NT2/D1 (cell line): ENCODE data around the gene ZBTB16.

Experiments used
- DNase-seq: peaks from one replicate; pipeline ENCODE4 v3.0.0-alpha.2; 2011; ENCODE audit warnings: low read depth, low spot score
- H3K27me3 ChIP-seq: 2 replicates; pipeline ENCODE4 v1.6.0; 2011; ENCODE audit warnings: mild to moderate bottlenecking; ENCODE audit not compliant: insufficient read length, insufficient read depth
- H3K36me3 ChIP-seq: 2 replicates; pipeline ENCODE4 v1.6.1; 2011; ENCODE audit warnings: mild to moderate bottlenecking, low read length, mixed read lengths; ENCODE audit not compliant: insufficient read depth, insufficient read length
- H3K4me1 ChIP-seq: 2 replicates; pipeline ENCODE4 v1.5.1; 2011; ENCODE audit not compliant: insufficient read depth, insufficient read length
- H3K4me3 ChIP-seq: 2 replicates; pipeline ENCODE4 v1.5.1; 2011; ENCODE audit warnings: low read depth; ENCODE audit not compliant: insufficient read length
- H3K9ac ChIP-seq: 2 replicates; pipeline ENCODE4 v1.6.0; 2011; ENCODE audit warnings: low read depth; ENCODE audit not compliant: insufficient read length
- H3K9me3 ChIP-seq: 2 replicates; pipeline ENCODE4 v1.5.1; 2011; ENCODE audit warnings: mild to moderate bottlenecking, low read length; ENCODE audit not compliant: insufficient read depth
- SUZ12 ChIP-seq: IDR thresholded peaks from 2 replicates; pipeline ENCODE4 v1.6.1; 2011; ENCODE audit not compliant: insufficient read length, insufficient read depth; ENCODE audit errors: extremely low read depth
- YY1 ChIP-seq: IDR thresholded peaks from 2 replicates; pipeline ENCODE4 v1.6.1; 2011; ENCODE audit not compliant: insufficient read length, insufficient read depth
- ZNF274 ChIP-seq: IDR thresholded peaks from 2 replicates; pipeline ENCODE4 v1.6.1; 2011; ENCODE audit warnings: mild to moderate bottlenecking, low read depth, low read length

Gene ZBTB16

DNA sequence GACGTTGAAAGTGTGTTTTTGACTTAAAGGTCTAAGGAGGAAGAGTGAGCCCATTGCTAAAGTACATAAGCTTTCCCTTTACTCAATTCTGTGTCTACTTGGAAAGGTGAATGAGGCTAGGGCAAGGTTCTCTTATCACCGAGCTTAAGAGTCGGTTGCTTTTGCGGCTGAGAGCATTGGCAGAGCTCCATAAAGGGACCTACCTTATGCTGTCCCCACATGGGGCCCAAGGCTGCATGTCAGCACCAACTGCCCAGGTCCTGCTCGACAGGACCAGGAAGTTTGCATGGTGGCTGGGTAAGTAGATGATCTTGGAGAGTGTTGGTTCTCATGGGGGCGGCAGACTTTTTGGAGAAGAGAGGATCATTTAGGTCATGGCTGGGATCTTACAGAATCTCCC, 91.2 kb downstream of the ZBTB16 start:
- H3K4me3 ChIP-seq: no peak overlapping the region
- H3K27me3 ChIP-seq: no peaks in the 10 kb centered on the region
- no peaks in the 10 kb centered on the region for H3K36me3 ChIP-seq
- H3K9me3 ChIP-seq: no peaks in the 10 kb centered on the region
- H3K4me1 ChIP-seq: peaks cover 3% of the 10 kb centered on the region
- no peak for DNase-seq
- no peak overlapping the region for H3K9ac ChIP-seq
- no peak for TF ChIP-seq ZNF274
- TF ChIP-seq SUZ12: no peak
- no peak for TF ChIP-seq YY1

DNA sequence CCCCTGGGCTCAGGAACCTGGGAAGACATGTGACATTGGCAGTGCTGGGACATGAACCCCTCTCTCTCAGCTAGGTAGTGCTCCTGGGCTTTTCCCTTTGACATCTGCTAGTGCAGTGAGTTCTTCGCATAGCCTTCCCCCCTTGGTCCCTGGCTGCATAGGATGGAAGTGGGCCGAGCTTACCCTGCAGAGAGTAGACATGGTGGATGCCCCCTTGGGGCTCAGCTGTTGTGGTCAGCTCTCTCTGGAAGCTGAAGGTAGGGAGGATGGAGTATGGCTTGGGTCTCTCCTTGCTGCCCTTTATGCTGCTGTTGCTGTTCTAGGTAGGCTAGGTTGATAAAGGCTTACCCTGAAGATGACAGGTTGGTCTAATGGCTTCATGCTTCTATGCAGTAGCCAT, 92.1 kb downstream of the ZBTB16 start:
- DNase-seq: no peak
- TF ChIP-seq SUZ12: no peak
- TF ChIP-seq YY1: no peak
- H3K9ac ChIP-seq: no peak overlapping the region
- no peak overlapping the region for H3K4me3 ChIP-seq
- peaks cover 3% of the 10 kb centered on the region for H3K4me1 ChIP-seq
- H3K27me3 ChIP-seq: no peaks in the 10 kb centered on the region
- no peaks in the 10 kb centered on the region for H3K36me3 ChIP-seq
- no peaks in the 10 kb centered on the region for H3K9me3 ChIP-seq

DNA sequence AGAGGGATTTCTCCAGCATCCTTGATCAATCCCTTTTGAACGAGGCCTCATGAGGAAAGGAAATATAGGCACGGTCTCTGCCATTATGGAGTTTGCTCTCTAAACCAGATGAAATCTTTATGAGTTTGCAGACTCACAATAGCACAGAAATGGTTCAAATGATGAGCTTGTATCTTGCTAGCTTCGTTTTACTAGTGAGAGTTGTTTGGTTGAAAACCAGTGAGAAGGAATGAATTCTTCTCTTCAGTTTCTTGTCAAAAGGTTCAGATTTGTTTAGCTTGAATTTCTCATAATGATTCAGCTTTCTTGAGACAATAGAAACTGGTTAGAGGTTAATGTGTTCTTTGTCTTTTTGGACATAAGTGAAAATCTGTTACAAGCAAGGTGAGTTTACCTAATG, 92.7 kb downstream of the ZBTB16 start:
- TF ChIP-seq YY1 (no peak), ZNF274 (no peak), SUZ12 (no peak)

DNA sequence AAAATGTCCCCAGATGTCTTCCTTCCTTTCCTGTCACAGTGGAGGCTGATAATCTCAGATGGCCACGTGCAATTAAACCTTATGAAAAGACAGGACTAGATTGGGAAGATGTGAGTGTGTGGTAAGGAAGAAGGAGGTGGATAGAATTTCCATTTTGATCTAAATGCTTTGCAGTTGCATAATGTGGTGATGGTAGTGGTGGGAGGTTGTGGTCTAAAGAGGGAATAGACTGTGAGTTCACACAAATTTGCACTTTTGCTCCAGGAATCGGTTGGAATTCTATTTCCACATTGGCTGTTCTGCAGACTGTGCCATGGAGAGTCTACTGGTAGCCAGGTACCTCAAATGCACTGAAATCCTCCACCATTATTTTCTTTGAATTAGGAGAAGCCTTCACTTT, 93.3 kb downstream of the ZBTB16 start:
- Histone ChIP-seq H3K9ac (no peak overlapping the region), H3K27me3 (no peaks in the 10 kb centered on the region), H3K9me3 (no peaks in the 10 kb centered on the region), H3K4me1 (peaks cover 3% of the 10 kb centered on the region), H3K4me3 (no peak overlapping the region), H3K36me3 (no peaks in the 10 kb centered on the region)
- TF ChIP-seq YY1 (no peak), ZNF274 (no peak), SUZ12 (no peak)
- no peak for DNase-seq

More for the DNA sequence above, 92.7 kb downstream of the ZBTB16 start:
- Histone ChIP-seq H3K4me1 (peaks cover 3% of the 10 kb centered on the region), H3K9me3 (no peaks in the 10 kb centered on the region), H3K27me3 (no peaks in the 10 kb centered on the region), H3K4me3 (no peak overlapping the region), H3K9ac (no peak overlapping the region), H3K36me3 (no peaks in the 10 kb centered on the region)
- no peak for DNase-seq

DNA sequence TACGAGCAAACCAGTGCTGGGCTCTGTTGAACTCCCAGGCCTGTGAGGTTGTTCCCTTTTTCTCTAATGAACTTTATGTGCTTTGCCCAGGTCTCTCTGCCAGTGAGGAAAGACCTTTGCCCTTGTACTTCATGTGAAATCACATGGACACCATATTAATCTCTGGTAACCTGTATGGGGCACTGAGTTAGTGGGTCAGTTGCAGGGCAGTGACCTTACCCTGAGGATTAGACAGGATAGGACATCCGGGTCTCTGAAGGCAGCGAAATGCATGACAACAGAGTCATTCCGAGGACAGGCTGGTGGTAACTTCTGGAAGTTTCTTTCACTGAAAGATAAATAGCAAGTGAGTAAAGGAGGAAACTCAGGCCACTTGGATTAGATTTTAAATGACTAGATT, 93.7 kb downstream of the ZBTB16 start:
- H3K9me3 ChIP-seq: no peaks in the 10 kb centered on the region
- H3K27me3 ChIP-seq: no peaks in the 10 kb centered on the region
- no peaks in the 10 kb centered on the region for H3K36me3 ChIP-seq
- TF ChIP-seq ZNF274: no peak
- TF ChIP-seq YY1: no peak
- TF ChIP-seq SUZ12: no peak
- peaks cover 3% of the 10 kb centered on the region for H3K4me1 ChIP-seq
- DNase-seq: no peak
- H3K4me3 ChIP-seq: no peak overlapping the region
- no peak overlapping the region for H3K9ac ChIP-seq

DNA sequence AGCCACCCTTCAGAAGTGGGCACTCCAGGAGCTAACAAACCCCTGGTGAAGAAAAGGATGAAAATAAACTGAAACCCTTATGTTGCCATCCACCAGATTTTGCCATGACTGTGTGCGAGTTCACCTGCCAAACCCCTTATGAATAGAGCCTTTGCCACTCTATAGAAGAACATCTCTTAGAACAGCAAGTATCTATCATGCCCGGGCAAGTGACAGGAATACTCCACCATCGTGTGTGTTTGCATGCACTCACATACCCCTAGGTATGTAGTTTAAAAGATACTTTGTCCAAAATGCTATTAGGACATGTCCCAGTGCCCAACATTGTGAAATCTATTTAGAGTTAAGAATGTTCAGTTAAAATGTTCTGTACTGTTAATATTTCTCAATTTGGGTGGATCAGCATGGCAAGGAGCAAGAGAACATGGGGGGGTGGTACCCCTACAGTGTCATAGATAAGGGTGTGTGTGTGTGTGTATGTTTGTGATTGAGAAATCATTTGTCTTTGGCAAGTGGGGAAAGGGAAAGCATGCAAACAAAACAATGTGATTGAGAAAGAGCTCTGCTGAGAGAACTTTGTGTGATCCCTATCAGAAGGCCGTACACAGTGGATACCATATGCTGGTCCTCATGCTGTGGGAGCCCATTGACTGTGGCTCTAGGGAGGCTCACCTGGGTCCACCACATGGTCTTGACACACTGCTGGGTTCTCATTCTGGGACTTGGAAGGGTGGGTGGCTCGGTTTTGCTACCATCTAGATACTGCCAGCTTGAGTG, 94.9 kb downstream of the ZBTB16 start:
- H3K27me3 ChIP-seq: no peaks in the 10 kb centered on the region
- no peak for DNase-seq
- H3K4me1 ChIP-seq: peaks cover 3% of the 10 kb centered on the region
- no peak overlapping the region for H3K9ac ChIP-seq
- H3K36me3 ChIP-seq: no peaks in the 10 kb centered on the region
- H3K9me3 ChIP-seq: no peaks in the 10 kb centered on the region
- H3K4me3 ChIP-seq: no peak overlapping the region
- TF ChIP-seq SUZ12 (no peak), YY1 (no peak), ZNF274 (no peak)

DNA sequence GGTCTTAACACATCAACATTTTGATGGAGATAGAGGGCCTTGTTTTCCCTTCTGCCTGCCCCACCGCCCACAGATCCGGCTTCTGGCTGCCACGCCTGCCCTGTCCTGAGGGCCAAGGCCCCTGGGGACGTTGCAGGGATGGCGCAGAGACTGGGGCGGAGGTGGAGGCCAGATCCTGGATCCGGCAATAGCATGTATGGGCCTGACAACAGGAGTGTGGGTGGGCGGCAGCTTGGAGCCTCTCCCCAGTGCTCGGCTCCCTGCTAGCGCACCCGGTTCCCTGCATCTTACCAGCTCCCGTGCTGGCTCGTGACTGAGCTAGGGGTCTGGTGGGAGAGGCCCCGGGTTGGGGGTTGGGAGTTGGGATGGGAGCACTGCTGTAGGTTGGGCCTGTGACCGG, 95.6 kb downstream of the ZBTB16 start:
- Histone ChIP-seq H3K4me1 (peaks cover 3% of the 10 kb centered on the region), H3K27me3 (no peaks in the 10 kb centered on the region), H3K9me3 (no peaks in the 10 kb centered on the region), H3K9ac (no peak overlapping the region), H3K36me3 (no peaks in the 10 kb centered on the region), H3K4me3 (no peak overlapping the region)
- no peak for DNase-seq
- TF ChIP-seq SUZ12: no peak
- TF ChIP-seq YY1: no peak

DNA sequence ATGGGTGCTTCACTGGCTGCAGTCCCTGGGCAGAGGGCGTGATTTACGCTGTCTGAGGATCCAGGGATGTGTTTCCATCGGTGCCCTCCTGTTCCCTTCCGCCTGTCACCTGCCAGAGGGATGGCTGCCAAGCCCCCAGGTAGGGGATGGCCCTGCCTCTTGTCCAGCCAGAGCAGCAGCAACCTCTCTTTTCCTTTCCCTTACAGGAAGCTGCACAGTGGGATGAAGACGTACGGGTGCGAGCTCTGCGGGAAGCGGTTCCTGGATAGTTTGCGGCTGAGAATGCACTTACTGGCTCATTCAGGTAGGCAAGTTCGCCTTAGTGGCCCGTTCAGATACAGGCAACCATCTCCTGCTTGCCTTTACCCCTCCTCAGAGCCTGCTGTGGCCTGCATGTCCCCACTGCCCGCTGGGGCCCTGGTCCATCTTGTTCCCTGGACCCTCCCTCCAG, 96.6 kb downstream of the ZBTB16 start:
- DNase-seq: no peak
- no peaks in the 10 kb centered on the region for H3K27me3 ChIP-seq
- no peaks in the 10 kb centered on the region for H3K9me3 ChIP-seq
- H3K9ac ChIP-seq: no peak overlapping the region
- H3K36me3 ChIP-seq: no peaks in the 10 kb centered on the region
- peaks cover 8% of the 10 kb centered on the region for H3K4me1 ChIP-seq
- TF ChIP-seq YY1: no peak
- TF ChIP-seq SUZ12: no peak
- no peak for TF ChIP-seq ZNF274
- no peak overlapping the region for H3K4me3 ChIP-seq
